SK-N-MC (cell line): Measurements from ENCODE around the gene LYZL4.

ENCODE experiments used
- EZH2 ChIP-seq: fragments of 200-600 bp; sonication (generic); IDR thresholded peaks from one replicate; pipeline ENCODE4 v1.6.1; 2017; ENCODE audit warnings: antibody characterized with exemption
- FOXP2 ChIP-seq: optimal IDR thresholded peaks from 2 replicates; pipeline ENCODE3; 2011; ENCODE audit warnings: mild to moderate bottlenecking, moderate library complexity; ENCODE audit not compliant: insufficient read depth; ENCODE audit errors: extremely low read length, control extremely low read depth
- POLR2AphosphoS5 ChIP-seq: IDR thresholded peaks from 2 replicates; pipeline ENCODE4 v1.6.1; 2012; ENCODE audit warnings: mild to moderate bottlenecking, low read depth, low read length, borderline replicate concordance

- TF ChIP-seq EZH2 (no peak), POLR2AphosphoS5 (no peak), FOXP2 (no peak)
These were observed 24.5 kb upstream of the LYZL4 start for GRCh38 chr3:42434777-42435380.
